COLO668 (cell line): ENCODE measurements around the gene VWA8.

Experiments
- DNase-seq: peaks from one replicate; lab custom pipeline; 2025; ENCODE audit not compliant: unreplicated experiment; lab: John Stamatoyannopoulos, UW

The VWA8 gene

DNA sequence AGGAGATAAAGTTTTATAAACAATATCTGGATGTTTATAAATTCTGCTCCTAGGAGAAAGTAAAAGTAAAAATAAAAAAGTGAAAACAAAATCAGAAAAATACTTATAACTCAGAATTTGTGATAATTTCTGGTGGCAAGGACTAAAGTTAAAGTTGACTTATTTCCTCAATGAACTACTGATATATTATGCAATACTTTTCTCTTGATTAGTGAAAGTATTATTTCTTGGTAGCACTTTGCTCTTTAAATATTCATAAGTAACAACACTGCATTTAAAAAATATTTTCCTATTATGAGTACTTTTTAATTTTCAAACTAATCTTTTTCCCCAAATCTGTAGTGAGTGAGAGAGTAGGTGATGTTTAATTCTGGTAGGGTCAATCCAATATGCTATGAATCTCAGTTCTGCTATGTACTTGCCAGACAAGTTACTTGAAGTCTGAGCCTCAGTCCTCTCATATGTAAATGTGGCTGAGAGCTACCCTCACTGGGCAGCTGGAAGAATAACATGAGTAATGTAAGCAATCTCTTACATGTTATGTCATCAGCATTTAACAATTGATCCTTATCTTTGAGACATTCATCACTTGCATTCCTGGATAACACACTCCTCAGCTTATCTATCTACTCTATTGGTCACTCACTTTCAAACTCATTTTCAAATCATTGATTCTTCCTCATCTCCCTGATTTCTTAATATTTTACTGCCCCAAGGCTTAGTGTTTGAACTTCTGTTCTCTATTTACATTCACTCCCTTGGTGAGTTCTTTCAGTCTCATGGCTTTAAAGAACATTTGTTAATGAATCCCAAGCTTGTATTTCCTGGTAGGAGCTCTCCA is 264.5 kb downstream of the VWA8 start:
- no peak for DNase-seq

DNA sequence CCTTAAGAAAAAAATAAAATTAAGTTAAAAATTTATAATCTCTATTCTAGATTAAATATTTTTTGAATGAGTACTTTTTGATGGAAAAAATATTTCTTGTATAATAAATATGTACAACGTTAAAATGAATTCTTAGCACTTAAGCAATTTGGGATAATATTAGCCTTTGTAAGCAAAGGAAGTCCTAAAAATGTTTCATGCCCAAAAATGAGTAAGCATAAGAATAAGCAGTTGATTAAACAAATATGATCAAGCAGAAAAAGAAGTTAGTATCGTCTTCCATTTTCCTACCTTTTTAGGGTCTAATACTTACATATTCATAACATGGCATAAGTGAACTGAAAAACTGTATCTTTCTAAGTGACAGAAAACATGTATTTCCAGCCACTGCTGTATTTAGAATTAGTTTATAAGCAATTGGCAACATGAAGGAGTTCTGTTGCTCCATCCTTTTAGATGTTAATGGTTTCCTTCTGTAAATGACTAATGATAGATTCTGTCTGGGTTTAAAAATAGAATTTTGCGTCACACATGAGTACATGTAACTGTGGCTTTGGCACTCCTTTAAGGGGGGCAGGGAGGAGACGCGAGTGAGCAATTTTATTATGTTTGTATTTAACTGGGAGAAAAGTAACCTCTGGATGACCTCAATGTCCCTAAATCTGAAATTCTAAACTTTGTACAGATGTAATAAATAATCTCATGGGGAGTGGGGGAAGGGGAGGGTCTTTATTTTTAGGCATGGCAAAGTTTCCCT is 266.2 kb downstream of the VWA8 start:
- DNase-seq = no peak

DNA sequence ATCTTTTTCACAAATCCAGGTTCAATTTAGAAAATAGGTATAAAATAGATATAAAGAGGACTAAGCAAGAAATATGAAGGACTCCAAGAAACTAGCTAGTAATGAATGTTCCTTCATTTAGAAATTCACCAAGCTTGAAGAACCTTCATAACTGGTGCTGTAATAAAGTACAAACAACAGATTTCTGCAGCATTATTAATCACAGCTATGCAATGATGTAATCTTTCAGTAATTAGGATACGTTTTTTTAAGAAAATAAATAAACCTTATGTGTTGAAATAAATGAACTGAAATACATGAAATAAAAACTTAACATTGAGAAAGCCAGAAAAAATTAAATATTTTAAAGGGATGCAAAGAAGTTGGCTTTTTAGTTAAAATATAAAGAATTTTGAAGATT is 267.5 kb downstream of the VWA8 start:
- no peak for DNase-seq

DNA sequence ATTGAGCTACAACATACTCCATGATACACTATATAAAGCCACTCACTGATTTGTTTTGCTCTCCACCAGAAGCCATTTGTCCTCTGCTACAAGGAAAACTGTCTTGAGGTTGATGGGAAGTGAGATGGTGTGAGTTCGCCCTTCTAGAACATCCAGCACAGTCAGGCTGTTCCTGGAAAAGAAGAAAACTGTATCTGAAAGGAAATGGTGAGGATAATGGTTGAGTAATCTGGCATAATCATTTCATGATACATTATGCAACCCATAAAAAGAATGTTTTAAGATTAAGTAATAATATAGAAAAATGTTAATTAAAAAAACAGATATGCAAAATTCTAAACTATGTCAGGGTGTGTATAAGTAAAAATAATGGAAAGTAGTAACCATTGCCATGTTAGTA is 269.6 kb downstream of the VWA8 start:
- DNase-seq = no peak

DNA sequence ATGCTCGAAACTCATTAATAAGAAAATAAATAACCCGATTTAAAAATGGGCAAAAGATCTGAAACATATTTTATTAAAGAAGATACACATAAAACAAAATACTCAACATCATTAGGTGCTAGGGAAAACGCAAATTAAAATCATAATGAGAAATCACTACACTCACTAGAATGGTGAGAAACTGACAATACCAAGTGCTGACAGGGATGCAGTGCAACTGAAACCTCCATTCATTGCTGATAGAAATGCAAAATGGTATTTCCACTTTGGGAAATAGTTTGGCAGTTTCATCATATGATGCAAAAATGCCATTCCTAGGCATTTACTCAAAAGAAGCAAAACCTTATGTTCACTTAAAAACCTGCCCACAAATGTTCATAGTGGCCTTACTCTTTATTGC is 278.1 kb downstream of the VWA8 start:
- DNase-seq = no peak

DNA sequence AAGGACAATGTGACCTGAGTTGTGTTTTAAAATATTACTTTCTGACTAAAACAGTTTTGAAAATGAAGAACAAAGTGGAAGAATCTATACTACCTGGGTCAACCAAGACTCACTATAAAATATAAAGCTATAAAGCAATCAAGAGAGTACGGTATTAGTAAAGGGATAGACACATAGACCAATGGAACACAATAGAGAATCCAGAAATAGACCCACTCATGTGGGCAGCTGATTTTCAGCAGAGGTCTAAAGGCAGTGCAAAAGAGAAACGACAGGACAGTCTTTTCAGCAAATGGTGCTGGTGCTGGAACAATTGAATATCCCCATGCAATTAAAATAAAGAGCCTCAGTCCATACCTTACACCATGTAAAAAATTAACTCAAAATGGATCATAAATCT is 278.9 kb downstream of the VWA8 start:
- DNase-seq = no peak

DNA sequence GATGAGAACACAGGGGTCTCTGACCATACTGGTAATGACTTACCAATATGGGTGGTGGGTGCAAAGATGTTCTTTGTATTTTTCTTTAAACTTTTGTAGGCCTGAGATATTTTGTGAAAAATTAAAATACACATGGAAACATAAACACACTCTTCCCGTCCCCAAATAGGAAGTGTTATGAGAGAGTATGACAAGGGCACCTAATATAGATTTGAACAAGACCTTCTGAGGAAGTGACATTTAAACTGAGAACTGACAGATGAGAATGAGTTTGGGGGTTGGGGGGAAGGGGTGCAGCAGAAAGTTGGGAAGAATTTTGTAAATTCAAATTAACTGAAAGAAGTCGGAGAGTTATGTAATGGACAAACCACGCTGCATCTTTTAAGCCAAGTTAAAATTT is 279.3 kb downstream of the VWA8 start:
- DNase-seq = no peak

DNA sequence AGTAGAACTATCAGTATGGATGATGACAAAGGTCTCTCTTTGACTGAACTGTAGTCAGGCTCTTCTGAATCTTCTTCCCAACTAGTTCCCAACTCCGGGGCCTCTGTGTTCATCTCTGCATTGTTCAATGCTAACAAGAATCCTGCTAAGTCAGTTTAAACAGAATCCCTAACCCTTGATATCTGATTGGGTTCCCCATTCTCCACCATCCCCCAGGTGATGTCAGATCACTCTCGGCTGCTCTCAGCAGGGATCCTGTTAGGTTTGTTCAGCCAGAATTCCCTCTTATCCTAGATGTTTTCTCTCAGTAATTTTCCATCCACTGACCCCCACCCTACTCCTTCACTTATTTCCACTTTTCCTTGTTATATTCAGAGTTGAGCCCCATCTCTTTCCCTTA is 280.0 kb downstream of the VWA8 start:
- DNase-seq = no peak

DNA sequence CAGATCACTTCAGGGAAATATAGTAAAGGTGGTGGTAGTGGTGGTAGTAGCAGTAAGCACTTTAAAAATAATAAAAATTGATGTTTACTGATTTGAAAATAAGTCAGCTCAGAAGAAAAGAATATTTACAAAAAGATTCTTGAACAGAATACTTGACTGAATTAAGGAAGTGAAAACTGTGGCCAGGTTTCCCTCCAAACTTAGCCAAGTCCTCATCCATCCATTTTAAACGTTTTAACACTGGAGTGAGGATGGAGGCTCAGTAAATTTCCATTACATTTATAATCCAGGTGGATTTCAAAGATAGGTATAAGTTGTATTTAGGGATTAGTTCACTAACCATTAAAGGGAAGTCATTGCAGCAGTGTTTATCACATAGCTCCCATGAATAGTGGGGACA is 282.1 kb downstream of the VWA8 start:
- no peak for DNase-seq

DNA sequence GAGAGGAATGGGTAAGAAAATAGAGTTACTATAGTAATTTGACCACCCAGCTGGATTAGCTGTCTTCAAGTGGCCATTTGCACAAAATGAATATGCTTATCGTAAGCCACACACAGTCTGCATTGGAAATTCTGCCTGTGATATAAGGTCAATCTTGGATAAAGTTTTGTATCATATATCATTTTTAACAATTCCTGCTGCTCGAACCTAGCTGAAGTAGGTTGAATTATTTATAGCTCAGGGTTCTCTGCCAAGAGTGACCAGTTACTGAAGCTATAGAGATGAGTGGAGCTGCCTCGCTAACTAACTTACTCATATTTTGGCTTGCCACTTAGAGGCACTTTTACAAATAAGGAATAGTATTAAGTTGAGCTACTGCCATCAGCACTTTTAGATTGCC is 282.7 kb downstream of the VWA8 start:
- DNase-seq = no peak

DNA sequence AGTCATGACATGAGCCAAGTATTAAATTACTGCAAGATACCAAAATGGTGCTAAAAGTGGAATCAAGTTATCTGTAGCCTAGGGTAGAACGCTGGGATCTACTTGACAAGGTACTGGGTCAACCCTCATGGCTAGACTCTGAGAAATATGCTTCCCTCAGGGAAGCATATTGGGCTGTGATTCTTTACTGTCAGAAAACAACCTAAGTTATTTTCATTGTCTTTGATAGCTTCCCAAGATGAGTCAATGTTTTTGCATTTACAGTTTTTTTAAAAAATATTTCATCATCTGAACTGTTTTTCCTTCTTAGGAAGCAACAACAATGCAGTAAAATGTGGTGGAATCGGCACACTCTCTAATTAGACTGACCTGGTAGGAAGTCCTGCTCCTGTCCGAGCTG is 285.6 kb downstream of the VWA8 start:
- DNase-seq = no peak

DNA sequence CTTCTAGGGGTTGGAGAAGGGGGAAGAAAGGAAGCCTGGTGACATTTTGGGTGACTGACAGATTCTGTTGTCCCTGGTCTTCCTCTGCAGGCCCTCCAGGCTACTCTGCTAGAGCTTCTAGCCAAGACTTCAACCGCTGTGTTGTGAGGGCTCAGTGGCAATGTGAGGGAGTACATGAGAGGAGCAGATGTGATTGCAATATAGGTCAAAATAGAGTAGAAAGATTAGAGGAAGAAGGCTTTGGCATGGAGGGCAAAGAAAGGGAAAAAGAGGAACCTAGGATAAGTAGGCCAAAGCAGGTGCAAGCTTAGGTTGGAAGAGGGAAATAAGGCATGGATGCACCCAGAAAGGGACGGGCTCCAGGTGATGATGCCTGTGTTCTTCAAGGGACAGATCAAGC is 286.7 kb downstream of the VWA8 start:
- DNase-seq = no peak

DNA sequence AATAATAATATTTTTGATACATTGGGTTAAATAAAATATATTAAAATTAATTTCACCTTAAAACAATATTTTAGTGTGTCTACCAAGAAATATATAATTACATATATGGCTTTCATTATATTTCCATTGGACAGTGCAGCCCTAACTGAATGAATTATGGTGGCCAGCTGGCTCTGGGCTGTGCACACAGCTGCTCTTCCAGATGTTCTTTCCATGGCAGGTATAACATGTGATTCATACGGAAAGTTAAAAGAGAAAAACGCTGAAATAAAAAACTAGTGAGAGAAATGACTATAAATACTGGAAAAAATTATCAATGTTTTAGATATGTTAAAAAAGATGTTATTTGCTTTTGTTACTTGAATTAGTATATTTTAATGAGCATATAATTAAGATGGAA is 287.3 kb downstream of the VWA8 start:
- no peak for DNase-seq

DNA sequence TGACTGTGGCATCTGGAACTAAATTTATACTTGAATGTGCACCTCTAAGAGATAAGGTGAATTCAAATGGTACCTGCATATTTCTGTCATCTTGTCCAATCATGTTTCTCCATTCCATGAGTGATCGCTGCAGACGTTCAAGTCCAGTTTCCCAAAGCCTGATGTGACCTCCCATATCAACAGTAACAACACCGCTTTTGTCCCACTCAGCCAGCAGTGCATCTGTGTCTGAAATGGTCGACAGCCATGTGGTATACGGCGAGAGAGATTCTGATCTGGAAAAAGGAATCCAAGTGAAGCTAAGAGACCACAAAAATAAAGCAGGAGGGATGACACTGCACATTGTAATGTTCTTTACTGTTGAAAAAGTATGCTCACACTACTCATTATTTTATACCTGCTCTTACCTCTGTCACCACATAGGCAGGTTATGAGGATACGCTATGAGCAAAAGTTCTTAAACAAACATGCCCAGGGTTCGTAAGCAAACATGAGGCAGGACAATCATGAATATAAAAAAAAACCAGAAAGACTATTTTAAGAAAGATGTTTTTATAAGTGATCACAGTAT is 290.0 kb downstream of the VWA8 start:
- no peak for DNase-seq

DNA sequence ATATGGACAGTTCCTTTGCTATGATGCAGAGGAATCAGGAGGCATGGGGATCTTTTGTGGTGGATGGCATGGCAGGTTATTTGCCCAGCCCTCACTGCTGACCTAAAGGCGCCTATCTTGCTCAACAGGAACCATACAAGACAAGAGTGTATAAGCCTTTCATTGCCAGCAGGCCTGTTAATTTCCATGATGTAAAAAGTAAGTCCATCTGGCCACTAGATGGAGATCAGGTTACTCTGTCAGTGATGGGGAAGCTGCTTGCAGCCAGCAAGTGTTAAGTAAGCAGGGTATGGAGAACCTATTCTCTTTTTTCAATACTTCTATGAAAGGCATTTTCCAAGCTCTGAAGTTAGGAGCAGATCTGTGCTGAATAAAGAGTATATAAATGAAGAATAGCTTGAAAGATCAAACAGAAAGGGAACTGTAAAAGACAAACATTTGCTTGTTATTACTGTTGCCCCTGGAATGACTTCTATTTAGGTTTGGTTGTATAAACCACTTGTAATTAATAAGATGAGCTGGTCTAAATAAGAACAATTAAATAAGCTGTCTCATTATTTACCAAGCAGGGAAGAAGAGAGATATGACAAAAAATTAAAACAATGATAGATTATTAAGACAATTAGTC is 292.7 kb downstream of the VWA8 start:
- DNase-seq = peak; percentile 67

DNA sequence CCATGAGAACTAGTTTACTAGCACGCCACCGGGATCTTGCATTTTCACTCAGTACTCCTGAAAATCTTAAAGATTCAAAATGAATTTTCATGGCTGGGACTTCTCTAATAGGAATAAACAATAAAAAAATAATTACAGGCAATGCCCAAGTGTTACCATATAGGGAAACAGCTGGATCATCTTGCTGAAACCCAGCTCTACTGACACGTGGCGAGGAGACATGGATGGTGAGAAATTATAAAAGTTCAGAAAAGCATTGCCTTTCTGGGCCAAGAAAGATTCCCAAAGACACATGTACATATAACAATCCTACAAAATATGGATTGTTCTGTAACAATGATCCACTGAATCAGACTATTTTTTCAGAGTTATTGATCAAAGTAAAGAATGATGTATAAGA is 294.3 kb downstream of the VWA8 start:
- DNase-seq = no peak

DNA sequence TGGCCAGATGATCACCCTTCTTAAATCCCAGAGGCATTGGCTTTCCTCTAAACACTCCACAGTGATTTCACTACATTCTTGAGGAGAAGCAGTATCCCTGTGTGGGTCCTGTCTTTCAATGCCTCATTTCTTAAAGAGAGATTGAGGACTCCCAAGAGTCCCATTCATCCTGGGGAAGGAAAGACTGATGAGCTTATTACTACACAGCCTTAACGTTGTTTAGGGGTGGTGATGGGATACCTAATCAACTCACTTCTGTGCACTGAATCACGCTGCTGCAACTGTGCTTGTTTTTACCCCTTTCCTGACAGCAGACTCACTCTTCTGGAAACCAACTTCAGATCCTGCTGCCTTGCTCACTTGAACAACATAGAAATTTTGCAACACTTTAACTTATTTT is 300.5 kb downstream of the VWA8 start:
- no peak for DNase-seq

DNA sequence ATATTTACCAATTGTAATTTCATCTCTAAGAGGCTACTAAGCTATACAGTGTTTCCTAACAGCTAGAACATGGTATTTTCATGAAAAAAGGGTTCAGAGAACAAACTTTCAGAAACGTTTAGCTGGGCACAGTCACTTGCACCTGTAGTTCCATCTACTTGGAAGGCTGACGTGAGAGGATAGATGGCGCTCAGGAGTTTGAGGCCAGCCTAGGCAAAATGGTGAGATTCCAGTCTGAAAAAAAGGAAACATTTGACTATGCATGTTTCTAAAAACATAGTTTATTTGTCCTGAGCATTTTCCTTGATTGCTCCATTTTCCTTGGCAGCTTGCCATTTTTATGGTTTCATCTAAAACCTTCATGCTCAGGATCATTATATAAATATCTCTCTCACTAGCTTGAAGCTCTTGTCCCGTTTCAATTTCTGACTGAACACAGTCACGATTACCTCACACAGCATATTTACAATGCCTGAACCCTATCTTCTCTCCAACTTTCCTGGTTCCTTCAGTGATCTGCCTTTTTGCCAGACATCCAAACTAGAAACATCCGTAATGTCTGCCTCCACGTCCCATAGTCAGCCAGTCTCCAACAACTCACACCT is 302.8 kb downstream of the VWA8 start:
- no peak for DNase-seq

DNA sequence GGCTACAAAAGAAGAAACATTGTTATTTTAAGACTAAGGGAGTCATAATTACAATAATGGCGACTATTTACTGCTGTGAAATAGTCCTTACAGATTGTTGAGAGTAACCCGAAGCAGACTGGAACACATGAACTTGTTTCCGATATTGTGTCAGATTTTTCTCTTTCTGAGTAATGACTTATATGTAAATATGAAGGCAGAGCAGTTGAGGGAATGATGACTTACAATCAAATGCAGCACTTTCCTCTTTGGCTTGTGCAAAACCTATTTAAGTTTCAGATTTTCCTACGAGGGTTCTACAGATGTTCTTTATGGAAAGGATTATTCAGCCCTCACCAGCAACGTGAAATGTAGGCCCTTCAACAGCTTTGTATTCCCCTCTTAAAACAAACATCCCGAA is 304.9 kb downstream of the VWA8 start:
- DNase-seq = no peak

DNA sequence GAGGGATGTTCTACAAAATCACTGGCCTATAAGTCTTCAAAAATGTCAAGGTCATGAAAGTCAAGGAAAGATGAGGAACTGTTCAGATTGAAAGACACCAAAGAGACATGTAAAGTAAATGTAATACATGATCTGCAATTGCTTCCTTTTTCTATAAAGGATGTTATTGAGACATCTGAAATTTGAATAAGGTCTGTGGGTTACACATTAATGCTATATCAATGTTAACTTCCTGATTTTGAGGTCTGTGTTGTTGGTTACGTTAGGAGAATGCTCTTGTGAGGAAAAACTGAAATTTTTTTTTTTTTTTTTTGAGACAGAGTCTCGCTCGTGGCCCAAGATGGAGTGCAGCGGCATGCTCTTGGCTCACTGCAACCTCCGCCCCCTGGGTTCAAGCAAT is 306.1 kb downstream of the VWA8 start:
- DNase-seq = no peak

DNA sequence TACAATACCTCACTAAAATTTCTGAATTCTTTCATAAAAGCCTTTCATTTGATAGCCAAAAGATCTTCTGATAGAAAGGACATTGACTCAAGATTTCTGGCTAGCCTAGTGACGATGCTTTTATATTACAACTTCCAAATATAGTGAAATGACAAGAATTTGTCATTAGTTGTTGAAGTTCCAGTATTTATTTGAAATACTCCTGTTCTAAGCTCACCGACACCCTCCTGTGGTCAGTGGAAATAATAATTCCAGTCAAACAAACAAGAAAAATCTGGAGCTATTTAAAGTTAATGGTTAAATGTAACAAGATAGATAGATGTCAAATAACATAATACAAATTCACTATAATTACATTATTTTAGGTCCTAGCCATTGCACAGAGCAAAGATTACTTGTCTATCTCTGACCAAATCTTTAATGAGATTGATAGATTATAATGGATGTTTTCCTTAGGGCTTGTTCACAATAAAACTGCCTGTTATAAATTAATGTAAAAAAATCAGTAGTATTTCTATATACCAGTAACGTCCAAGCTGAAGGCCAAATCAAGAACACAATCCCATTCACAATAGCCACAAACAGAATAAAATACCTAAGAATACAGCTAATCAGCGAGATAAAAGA is 308.1 kb downstream of the VWA8 start:
- DNase-seq = peak; percentile 46
